Endodermal cell (in vitro differentiated cells): ENCODE data around the gene HID1. TPM values are rescaled to one million over a fixed set of nuclear protein-coding genes. Genes with fewer than 3 reads are reported as not detected.

ENCODE experiments used
- DNase-seq: peaks from one replicate; pipeline ENCODE4 v3.0.0-alpha.2; 2017
- H3K27ac ChIP-seq: 2 replicates; pipeline ENCODE4 v1.5.1; 2013; ENCODE audit warnings: mild to moderate bottlenecking, low read depth, low read length, moderate library complexity
- H3K27me3 ChIP-seq: 2 replicates; pipeline ENCODE4 v1.6.1; 2013; ENCODE audit warnings: mild to moderate bottlenecking, low read length, moderate library complexity; ENCODE audit not compliant: insufficient read depth, control insufficient read depth, poor library complexity, severe bottlenecking
- H3K36me3 ChIP-seq: 2 replicates; pipeline ENCODE4 v1.7.0; 2013; ENCODE audit warnings: mild to moderate bottlenecking, low read length, moderate library complexity; ENCODE audit not compliant: control insufficient read depth, insufficient read depth
- H3K4me1 ChIP-seq: one replicate; pipeline ENCODE4 v1.7.0; 2013; ENCODE audit warnings: low read length; ENCODE audit not compliant: control insufficient read depth, insufficient read depth
- H3K4me3 ChIP-seq: 2 replicates; pipeline ENCODE4 v1.5.1; 2013; ENCODE audit warnings: mild to moderate bottlenecking, low read length, moderate library complexity
- H3K9ac ChIP-seq: 2 replicates; pipeline ENCODE4 v1.6.1; 2013; ENCODE audit warnings: mild to moderate bottlenecking, low read length, moderate library complexity; ENCODE audit not compliant: poor library complexity, severe bottlenecking; ENCODE audit errors: extremely low read depth
- H3K9me3 ChIP-seq: 2 replicates; pipeline ENCODE4 v1.6.1; 2013; ENCODE audit warnings: mild to moderate bottlenecking, low read length, moderate library complexity; ENCODE audit not compliant: control insufficient read depth
- H3K27ac Mint-ChIP-seq: 2 replicates; pipeline ENCODE4 v1.8.0; 2020; ENCODE audit warnings: mixed read lengths
- H3K27me3 Mint-ChIP-seq: 2 replicates; pipeline ENCODE4 v1.8.0; 2021; ENCODE audit warnings: mild to moderate bottlenecking, mixed read lengths; ENCODE audit not compliant: insufficient read depth
- H3K36me3 Mint-ChIP-seq: 2 replicates; pipeline ENCODE4 v1.8.0; 2020; ENCODE audit warnings: low read depth, mixed read lengths
- H3K4me1 Mint-ChIP-seq: 2 replicates; pipeline ENCODE4 v1.8.0; 2020; ENCODE audit warnings: mixed read lengths
- H3K4me3 Mint-ChIP-seq: 2 replicates; pipeline ENCODE4 v1.8.0; 2020; ENCODE audit warnings: mild to moderate bottlenecking, moderate library complexity, mixed read lengths
- H3K9me3 Mint-ChIP-seq: 2 replicates; pipeline ENCODE4 v1.8.0; 2020; ENCODE audit warnings: mild to moderate bottlenecking, mixed read lengths
- CTCF ChIP-seq: fragments of 200-600 bp; sonication (generic); conservative IDR thresholded peaks from 2 replicates; pipeline ENCODE4 v1.5.0; 2021; ENCODE audit warnings: antibody characterized with exemption, mild to moderate bottlenecking
- WGBS, 2 experiments: methylation state at CpG; one replicate each; pipeline versions ENCODE4 v1.1.5 to v1.1.7; 2013; ENCODE audit warnings: missing lambda C conversion rate in 2 of 2, mixed read lengths in 1 of 2; ENCODE audit not compliant: insufficient coverage in 1 of 2, insufficient read length in 1 of 2; 5-methylcytosine and 5-hydroxymethylcytosine counted together
- total RNA-seq, 2 donors: library from RNA; stranded (reverse); fragmentation: NEBNext Ultra II Directional in 1 of 2; extraction: Animal tissue kit (Norgen Biotek cat#: 25700) in 1 of 2; gene quantifications; 2 replicates in 1 of 2; 3 replicates in 1 of 2; pipeline ENCODE4 v1.2.1, GENCODE V29; 2021

The HID1 gene
- total RNA-seq, 2 donors from 2014 or later: 7.6 to 11.4 TPM

- no peak for TF ChIP-seq CTCF
- no peak overlapping the region for H3K9ac ChIP-seq
- Mint-ChIP-seq H3K4me3 (no peak overlapping the region), H3K4me1 (peaks cover 1% of the 10 kb centered on the region), H3K27me3 (peaks cover 29% of the 10 kb centered on the region), H3K27ac (no peak overlapping the region), H3K36me3 (no peaks in the 10 kb centered on the region), H3K9me3 (no peaks in the 10 kb centered on the region)
- H3K27ac ChIP-seq: no peak overlapping the region
- H3K36me3 ChIP-seq: no peaks in the 10 kb centered on the region
- no peak overlapping the region for H3K4me3 ChIP-seq
- peaks cover 26% of the 10 kb centered on the region for H3K27me3 ChIP-seq
- H3K4me1 ChIP-seq: no peaks in the 10 kb centered on the region
- DNase-seq: no peak
- WGBS, 2 experiments: 75 to 89% methylated on average over 5 to 14 of the region's 14 CpGs
- H3K9me3 ChIP-seq: no peaks in the 10 kb centered on the region
Observed at GRCh38 chr17:74959826-74960515, 12.6 kb downstream of the HID1 start.

GRCh38 chr17:74957935-74958740 lies 14.4 kb downstream of the HID1 start:
- no peak overlapping the region for H3K27ac Mint-ChIP-seq
- Histone ChIP-seq H3K4me3 (no peak overlapping the region), H3K4me1 (no peaks in the 10 kb centered on the region), H3K9me3 (no peaks in the 10 kb centered on the region), H3K9ac (no peak overlapping the region), H3K27me3 (peaks cover 26% of the 10 kb centered on the region), H3K36me3 (no peaks in the 10 kb centered on the region), H3K27ac (no peak overlapping the region)
- no peaks in the 10 kb centered on the region for H3K36me3 Mint-ChIP-seq
- WGBS, 2 experiments: 35 to 53% methylated on average over 15 to 33 of the region's 33 CpGs
- DNase-seq: peak; percentile 99
- H3K9me3 Mint-ChIP-seq: no peaks in the 10 kb centered on the region
- H3K27me3 Mint-ChIP-seq: peaks cover 33% of the 10 kb centered on the region
- peaks cover 1% of the 10 kb centered on the region for H3K4me1 Mint-ChIP-seq
- peak; percentile 96 for TF ChIP-seq CTCF
- no peak overlapping the region for H3K4me3 Mint-ChIP-seq

GRCh38 chr17:74956093-74956492 lies 16.5 kb downstream of the HID1 start:
- no peaks in the 10 kb centered on the region for H3K9me3 Mint-ChIP-seq
- Histone ChIP-seq H3K4me1 (no peaks in the 10 kb centered on the region), H3K9me3 (no peaks in the 10 kb centered on the region), H3K36me3 (no peaks in the 10 kb centered on the region), H3K27me3 (peaks cover 26% of the 10 kb centered on the region), H3K27ac (no peak overlapping the region), H3K9ac (no peak overlapping the region), H3K4me3 (no peak overlapping the region)
- H3K27ac Mint-ChIP-seq: no peak overlapping the region
- H3K27me3 Mint-ChIP-seq: peaks cover 37% of the 10 kb centered on the region
- no peak overlapping the region for H3K4me3 Mint-ChIP-seq
- no peak for DNase-seq
- 64 to 80% methylated on average over 3 to 4 of the region's 4 CpGs for WGBS, 2 experiments
- TF ChIP-seq CTCF: no peak
- no peaks in the 10 kb centered on the region for H3K4me1 Mint-ChIP-seq
- H3K36me3 Mint-ChIP-seq: no peaks in the 10 kb centered on the region
